ENCODE data around the gene SLC17A3.

Gene SLC17A3, protein sequence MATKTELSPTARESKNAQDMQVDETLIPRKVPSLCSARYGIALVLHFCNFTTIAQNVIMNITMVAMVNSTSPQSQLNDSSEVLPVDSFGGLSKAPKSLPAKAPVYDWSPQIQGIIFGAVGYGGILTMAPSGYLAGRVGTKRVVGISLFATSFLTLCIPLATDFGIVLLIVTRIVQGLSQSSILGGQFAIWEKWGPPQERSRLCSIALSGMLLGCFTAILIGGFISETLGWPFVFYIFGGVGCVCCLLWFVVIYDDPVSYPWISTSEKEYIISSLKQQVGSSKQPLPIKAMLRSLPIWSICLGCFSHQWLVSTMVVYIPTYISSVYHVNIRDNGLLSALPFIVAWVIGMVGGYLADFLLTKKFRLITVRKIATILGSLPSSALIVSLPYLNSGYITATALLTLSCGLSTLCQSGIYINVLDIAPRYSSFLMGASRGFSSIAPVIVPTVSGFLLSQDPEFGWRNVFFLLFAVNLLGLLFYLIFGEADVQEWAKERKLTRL

DNA sequence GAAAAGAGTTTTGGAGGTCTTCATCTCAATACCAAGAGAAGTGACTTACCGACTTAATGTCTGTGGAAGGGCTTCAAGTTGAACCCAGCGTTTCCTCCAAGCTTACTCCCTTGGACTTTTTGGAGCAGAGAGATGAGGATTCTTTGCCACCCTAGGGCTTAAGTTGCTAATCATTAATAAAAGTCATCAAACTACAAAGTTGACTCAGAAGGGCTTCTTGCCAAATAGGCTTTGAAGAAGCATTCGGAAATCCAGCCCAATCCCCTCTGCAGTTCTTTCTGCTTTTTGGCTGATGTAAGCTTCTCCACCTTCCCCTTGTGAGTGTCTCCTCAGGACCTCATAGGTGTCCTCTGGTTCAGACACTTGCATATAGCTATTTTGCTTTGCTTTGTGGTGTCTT lies at the start of gene SLC17A3:
TSS of gene SLC17A3 (minus strand) at position 126 of the 400 bp plus-strand sequence. CDS start 5,856 bp downstream, outside the sequence.
- no peak for FAIRE-seq

DNA sequence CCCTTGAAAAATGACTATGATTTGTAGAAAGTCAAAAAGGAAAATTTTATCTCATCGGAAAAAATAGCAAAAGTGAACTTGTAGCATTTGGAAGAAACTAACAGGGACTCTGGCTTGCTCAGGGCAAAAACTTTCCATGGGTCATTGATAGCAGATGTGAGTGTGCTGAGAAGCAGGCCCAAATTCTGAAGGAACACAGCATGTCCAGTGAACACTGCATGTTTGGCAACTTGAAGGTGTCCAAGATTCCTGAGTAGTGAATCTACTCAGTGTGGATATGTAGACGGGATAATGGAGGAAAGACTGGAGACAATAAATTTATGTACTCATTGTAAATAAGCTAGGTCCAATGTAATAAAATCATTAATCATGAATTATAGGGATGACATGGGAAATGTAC lies 48.3 kb upstream of the SLC17A3 start:
- FAIRE-seq: no peak

DNA sequence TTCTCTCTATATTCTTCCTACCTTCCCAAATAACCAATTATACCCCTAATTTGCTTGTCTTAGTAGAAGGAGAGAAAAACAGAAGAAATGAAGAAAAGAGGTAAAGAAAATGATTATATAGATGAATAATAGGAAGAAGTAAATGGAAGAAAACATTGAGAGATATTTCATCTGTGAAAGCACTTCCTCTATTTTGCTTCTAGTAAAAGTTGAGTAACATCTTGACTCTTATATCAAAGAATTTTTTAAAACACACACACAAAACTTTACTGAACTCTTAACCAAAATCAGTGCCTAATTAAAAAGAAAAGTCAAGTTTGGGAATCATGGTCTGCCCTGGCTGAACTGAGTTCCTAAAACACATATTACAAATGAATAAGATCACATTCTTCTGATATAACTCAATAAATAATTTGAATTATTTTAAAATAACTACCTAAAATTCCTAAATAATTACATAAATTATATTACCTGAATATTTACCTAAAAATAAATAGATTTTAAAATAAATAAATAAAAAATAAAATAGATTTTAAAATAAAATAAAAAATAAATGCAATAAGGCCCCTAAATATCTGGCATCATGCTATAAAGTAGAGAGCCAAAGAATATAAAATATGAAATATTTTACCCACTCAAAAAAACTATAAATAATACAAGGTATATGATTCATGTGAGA lies 47.6 kb upstream of the SLC17A3 start:
- FAIRE-seq: peak; percentile 88

DNA sequence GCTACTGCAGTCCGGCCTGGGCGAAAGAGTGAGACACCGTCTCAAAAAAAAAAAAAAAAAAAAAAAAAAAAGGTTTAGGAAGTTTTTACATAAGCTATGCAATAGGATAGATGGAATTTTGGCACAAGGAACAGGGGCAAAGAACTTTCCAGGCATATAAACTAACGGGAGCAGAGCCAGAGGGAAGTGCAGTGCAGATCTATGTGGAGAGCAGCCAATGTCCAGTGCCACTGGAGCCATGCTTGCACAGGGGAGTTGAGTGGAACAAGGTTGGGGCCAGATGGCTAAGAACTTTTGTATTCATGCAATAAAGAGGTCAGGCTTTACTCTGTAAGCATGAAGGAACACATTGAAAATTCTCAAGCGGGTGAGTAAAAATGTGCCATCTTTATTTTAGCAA lies 45.6 kb upstream of the SLC17A3 start:
- FAIRE-seq: no peak

DNA sequence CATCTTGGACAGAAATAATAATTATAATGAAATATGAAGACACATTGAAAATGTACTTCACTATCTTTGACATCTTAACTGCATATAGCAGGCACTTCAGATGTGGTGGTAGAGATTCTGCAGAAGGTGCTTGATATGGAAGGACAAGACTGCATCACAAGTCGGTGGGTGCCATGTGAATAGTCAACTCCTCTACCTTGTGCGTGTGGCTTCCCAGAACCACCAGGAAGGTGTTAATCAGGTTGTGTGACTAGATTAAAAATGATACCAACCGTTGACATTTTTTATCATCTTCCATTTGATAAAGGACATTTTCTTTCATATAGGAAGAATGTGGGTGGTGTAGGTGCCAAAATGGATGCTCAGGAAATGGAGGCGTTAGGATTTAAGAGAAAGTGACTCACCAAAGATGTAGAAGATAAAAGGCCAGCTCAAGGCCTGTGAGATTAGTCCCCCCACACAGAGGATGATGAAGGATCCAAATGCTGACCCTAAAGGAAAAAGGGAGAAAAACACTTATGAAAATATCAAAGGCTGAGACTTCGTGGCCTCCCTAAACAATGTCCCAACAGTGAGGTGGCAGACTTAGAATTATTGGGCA lies 44.1 kb upstream of the SLC17A3 start:
- no peak for FAIRE-seq

DNA sequence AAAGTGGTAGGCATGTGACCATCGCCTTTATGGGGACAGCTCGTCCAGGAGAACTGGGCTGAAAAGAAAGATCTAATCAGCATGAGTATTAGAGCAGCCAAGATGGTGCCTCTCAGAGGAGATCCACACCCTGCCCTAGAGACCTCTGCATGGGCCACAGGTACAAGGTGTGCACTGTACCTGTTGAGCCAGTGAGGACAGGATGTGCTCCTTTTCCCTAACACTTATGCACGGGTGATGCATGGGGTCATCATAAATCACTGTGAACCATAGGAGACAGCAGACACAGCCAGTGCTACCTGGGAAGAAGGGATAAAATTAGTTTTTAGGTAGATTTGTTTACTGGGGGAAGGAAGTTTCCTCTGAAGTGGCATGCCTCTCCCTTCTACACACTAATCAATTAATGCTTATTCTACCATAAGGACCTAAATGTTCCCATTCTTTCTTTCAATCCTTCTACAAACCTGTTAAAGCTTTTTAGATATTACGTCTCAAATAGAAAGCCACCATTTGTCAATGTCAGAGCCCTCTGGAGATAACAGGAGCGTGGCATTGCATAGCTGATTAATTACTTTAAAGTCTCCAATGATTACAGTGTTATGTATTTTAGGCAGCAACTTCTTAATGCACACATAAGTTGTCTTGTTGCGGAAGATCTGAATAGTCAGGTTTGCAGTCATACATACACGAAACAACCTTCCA lies 42.9 kb upstream of the SLC17A3 start:
- FAIRE-seq: no peak

DNA sequence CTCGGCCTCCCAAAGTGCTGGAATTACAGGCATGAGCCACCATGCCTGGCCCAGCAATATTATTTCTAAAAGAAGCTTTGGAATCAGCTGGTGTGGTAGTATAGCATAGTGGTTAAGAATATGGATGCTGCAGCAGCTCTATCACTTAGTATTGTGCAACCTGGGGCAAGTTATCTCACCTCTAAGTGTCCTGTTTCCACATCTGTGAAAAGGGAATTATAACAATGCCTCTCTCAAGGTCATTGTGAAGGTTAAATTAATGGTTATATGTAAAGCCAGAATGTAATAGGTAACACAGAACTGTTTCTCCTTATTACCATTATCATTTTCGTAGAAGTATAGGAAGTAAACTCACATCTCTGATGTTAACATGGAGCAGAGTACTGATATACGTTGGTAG lies 42.3 kb upstream of the SLC17A3 start:
- no peak for FAIRE-seq

DNA sequence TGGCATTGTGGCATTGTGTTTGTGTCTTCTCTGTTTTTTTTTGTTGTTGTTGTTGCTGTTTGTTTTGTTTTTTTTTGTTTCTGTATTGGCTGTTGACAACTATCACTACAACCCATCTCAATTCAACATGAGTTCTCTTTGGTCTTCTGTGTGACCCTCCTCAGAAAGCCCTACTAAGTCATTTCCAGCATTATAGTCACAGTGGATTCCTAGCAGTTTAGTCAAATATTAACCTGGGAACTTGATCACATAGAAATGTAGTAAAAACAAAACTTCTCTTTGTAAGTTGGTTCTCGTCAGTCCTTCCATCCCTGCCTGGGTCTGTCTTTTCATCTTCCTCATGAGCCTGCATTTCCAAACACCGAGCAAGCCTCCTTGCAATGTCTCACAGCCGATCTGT lies 39.7 kb upstream of the SLC17A3 start:
- FAIRE-seq: no peak

DNA sequence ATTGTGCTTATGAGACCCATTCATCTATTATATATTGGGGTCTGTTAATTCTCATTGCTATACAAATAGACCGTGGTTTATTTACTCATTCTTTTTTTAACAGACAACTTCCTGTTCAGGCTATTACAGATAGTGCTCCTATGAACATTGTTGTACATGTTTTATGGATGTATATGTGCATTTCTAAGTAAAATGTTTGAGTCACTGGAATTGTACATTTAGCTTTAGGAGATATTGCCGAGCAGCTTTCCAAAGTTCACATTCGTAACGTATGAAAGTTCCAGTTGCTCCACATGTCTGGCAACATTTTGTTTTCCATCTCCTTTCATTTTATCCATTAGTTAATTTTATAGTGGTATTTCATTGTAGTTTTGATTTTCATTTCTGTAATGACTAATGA lies 37.3 kb upstream of the SLC17A3 start:
- no peak for FAIRE-seq

DNA sequence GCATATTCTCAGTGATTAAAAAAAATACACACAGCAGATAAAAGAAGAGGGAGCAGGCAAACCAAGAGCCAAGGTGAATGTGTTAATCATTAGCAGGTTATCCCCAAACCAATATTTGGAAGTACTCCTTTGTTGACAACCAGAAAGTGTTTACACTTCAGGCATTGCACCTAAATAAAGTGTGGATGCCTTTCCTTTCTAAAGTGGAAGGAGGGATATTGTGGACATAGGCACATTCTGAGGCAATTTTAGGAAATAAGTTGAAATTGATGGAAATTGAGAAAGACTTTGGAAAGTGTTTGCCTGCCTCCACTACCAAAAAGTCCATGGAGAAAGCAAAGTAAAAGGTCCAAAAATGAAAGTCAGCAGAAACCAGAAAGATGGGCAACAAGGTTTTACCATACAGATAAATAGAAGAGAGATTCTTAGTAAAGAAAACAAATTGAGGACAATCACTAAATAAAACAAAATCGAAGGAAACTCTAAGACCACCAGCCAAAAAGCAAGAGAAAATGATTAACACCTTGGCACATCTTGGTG lies 33.5 kb upstream of the SLC17A3 start:
- FAIRE-seq: no peak

DNA sequence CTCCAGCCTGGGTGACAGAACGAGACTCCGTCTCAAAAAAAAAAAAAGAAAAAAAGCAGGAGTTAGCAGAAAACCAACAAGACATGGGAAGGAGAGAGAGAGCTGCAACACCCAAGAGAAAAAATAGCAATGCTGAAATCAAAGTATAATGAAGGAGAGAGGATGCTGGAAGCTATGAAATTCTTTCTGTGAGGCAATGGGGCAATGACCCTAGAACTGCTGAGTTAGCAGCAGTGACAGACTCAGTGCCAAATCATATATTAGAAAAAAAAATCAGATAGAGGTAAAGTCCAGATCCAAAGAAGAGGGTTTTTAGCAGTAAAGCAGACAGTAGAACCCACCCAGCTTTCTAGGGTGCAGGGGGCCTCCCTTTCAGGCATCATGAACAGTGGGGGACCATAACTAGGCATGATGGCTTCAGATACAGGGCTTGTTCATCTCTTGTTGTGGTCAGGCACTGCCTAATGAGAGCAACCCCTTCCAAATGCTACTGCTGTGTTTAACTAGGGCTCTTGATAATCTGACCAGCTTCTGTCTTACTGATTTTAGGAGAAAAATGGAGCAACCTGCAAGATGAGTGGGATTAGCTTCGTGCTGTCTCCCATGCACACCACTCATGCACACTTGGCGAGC lies 29.5 kb upstream of the SLC17A3 start:
- FAIRE-seq: no peak

DNA sequence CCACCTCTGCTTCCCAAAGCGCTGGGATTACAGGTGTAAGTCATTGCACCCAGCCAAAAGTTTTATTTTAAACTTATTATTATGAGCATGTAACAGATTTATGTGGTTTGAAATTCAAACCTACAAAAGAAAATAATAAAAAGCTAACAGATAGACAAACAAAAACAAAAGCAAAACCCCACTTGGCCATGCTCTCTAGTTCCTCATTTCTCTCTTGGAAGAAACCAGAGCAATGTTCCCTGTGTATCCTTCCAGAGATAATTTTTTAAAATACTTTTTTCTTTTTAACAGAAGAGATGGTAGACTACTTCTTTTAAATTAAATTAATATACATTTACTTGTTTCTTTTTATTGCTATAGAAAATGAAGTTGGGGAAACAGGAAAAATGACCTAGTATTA lies 28.0 kb upstream of the SLC17A3 start:
- FAIRE-seq: no peak

DNA sequence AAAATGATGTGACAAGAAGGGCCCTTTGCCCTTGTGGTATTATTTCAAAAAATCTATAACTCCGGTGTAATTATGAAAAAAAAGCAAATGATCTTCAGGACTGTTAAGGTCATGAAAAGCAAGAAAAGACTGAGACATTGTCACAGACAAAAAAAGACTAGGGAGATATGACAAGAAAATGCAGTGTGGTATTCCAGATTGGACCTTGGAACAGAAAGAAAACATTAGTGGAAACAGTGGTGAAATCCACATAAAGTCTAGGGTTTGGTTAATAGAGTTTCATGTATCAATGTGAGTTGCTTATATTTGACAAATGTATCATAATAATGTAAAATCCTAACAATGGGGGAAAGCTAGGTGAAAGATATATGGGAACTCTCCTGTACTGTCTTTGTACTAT lies 26.8 kb upstream of the SLC17A3 start:
- no peak for FAIRE-seq

DNA sequence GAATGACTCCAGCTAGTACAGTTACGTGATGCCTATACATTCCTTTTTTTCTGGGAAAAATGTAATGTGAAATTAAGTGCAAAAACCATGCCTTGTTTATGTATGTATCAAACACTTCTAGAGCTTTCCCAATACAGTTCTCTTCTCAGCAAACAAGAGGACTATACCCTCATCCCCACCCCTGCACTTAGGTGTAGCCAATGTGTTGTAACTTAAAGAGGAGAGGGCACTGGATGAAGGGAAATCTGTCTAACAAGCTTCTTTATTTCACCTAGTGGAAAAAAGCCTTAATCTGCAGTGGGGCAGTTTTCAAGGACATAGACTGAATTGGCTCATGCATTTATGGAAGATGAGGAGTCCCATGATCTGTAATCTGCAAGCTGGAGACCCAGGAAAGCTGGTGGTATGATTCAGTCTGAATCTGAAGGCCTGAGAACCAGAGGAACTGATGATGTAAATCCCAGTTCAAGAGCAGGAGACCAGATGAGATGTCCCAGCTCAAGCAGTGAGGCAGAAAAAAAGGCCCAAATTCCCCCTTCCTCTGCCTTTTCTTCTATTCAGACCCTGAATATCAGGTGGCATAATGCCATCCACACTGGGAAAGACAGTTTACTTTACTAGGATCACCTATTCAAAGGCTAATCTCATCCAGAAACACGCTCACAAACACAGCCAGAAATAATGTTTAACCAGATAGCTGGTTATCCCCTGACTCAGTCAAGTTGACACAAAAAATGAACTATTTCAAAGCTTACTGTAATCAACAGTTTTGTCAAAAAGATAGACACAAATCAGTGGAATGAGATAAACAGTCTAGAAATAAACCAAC lies 25.8 kb upstream of the SLC17A3 start:
- FAIRE-seq: no peak

DNA sequence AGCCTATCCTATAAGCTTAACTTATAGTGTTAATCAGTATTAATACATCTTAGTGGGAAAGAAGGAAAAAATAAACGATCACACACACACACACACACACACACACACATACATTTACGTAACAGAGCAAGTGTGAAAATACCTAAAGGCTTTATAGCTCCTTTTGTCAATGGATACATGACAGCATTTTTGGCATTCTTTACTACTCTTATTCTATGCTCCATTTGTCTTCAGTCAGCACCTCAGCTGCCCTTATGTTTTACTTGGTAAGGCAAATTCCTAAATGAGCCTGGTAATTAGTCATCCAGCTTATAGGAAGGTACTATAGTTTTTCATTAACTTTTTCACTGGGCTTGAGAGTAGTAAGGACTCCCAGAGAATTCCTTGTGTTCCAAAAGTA lies 25.1 kb upstream of the SLC17A3 start:
- FAIRE-seq: no peak

DNA sequence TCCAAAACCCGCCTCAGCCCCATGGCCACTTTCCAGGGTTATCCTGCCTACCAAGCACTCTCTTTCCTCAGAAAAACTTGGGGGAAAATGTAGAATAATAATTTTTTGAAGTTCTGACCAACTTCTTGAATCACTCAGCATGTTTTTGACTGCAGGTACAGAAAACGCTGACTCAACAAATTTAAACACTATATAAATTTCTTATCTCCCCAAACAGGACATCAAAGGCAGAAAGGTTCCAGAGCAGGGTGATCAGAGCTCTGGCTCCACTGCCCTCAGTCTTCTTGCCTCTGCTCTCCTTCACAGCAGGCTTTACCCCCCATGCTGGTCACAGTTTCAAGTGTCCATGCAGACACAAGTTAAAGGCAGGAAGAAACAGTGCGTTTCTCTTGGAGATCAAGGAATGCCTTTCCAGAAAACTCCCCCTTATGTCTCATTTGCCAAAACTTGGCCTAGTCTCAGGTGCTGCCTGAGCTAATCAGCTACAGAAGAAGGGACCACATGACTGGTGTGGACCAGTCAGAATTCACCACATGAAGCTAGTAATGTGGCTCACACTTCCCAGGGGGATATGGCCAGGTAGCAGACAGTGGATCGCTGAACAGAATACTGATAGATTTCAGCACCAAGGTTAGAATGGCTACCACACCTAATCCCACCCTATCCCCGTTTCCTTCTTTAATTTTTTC lies 24.4 kb upstream of the SLC17A3 start:
- FAIRE-seq: no peak

DNA sequence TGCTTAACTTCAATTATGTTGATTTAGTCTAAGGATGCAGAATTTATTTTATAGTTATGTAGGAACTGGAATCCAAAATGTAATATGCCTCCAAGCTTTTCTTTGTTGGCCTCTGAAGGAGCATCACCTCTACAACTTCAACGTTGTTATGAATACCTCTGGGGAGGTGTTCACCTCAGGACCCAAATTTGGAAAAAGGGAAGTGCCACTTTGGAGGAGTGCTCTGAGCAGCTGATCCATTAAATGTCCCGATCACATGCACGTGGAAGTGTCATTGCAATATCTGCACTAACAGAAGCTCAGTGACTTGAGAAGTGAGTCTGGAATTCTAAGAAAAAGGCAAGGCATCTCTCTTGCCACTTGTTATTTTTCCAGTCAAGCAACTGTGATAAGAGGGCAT lies 22.2 kb upstream of the SLC17A3 start:
- no peak for FAIRE-seq

DNA sequence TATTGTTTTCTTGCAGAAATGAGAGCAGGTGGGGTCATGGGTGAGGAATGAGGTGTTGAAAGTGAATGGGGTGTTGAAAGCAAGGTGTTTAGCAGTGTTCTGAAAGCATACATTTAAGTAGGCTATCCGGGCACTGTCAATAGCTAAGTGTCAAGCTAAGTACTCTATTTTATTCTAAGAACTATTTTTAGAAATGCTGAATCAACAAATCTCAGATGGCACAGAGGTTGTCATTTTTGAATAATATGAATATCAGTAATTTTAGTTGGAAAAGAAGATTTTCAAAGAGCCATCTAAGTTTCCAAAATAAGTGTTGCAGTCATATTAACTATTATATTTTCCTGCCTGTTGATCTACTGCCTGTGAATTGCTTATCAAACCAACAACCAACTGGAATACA lies 21.7 kb upstream of the SLC17A3 start:
- FAIRE-seq: no peak

DNA sequence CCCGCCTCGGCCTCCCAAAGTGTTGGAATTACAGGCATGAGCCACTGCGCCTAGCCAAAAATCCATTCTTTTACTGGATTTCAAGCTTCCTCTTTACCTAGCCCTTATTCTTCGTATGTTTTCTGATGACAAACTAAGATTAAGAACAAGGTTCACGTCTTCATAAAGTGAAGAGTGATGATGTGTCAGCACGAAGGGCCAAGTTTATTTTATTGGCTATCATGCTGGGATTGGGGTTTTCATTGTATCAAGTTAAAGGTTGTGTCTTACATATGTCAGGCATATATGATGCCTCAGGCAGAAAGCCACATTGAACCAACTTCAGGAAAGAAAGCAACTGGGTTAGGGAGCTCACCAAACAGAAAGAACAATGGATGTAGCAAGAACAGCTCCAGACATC lies 19.7 kb upstream of the SLC17A3 start:
- FAIRE-seq: no peak

DNA sequence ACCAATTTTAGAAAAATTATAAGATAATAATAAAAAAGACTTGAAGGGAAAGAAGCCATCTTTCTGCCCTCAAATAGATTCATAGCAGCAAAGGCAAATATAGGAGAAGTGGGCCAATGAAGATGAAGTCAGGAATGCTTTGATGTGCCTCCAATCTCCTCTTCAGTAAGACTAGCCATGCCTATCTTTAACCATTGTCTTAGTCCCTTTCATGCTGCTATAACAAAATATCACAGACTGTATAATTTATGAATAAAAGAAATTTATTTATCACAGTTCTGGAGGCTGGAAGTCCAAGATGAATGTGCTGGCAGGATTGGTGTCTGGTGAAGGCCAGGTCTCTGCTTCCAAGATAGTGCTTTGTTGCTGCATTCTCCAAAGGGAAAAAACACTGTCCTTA lies 18.8 kb upstream of the SLC17A3 start:
- no peak for FAIRE-seq

Data from G401.6 (cell line).